Activated naive CD8-positive, alpha-beta T cell treated with anti-CD3 and anti-CD28 coated beads for 36 hours (primary cell): ENCODE results near the gene HS3ST3B1. TPM values are rescaled to one million over a fixed set of nuclear protein-coding genes. Genes with fewer than 3 reads are reported as not detected.
A peak's percentile ranks its signal among the peaks of the same experiment; 100 is the strongest.

ENCODE experiments used
- DNase-seq: peaks from one replicate; pipeline ENCODE4 v3.0.0; 2021
- H3K27ac Mint-ChIP-seq: one replicate; pipeline ENCODE4 v1.8.0; 2022; ENCODE audit warnings: mild to moderate bottlenecking, moderate library complexity, mixed read lengths
- H3K27me3 Mint-ChIP-seq: one replicate; pipeline ENCODE4 v1.8.0; 2022; ENCODE audit warnings: mild to moderate bottlenecking, mixed read lengths
- H3K36me3 Mint-ChIP-seq: one replicate; pipeline ENCODE4 v1.8.0; 2021; ENCODE audit warnings: mild to moderate bottlenecking, mixed read lengths
- H3K4me1 Mint-ChIP-seq: one replicate; pipeline ENCODE4 v1.8.0; 2021; ENCODE audit warnings: mixed read lengths
- H3K4me3 Mint-ChIP-seq: one replicate; pipeline ENCODE4 v1.8.0; 2022; ENCODE audit warnings: mild to moderate bottlenecking, moderate library complexity, mixed read lengths
- H3K9me3 Mint-ChIP-seq: one replicate; pipeline ENCODE4 v1.8.0; 2022; ENCODE audit warnings: mixed read lengths
- total RNA-seq, 2 experiments: library from RNA; stranded (reverse); gene quantifications; one replicate each; pipeline ENCODE4 v1.2.3, GENCODE V29; 2021

Gene HS3ST3B1
- total RNA-seq, 2 experiments from 2014 or later: 5.8 to 5.9 TPM

- H3K4me3 Mint-ChIP-seq: peak overlapping the region; percentile 88
- H3K27me3 Mint-ChIP-seq: peaks cover 55% of the 10 kb centered on the region
- H3K27ac Mint-ChIP-seq: no peak overlapping the region
- no peaks in the 10 kb centered on the region for H3K9me3 Mint-ChIP-seq
- peaks cover 4% of the 10 kb centered on the region for H3K36me3 Mint-ChIP-seq
- H3K4me1 Mint-ChIP-seq: peaks cover 50% of the 10 kb centered on the region
- DNase-seq: no peak
Measured at GRCh38 chr17:14298947-14299279, 2.0 kb upstream of the HS3ST3B1 start.

GRCh38 chr17:14299280-14300141 is 1.4 kb upstream of the HS3ST3B1 start:
- H3K9me3 Mint-ChIP-seq: no peaks in the 10 kb centered on the region
- DNase-seq: peak; percentile 45
- H3K36me3 Mint-ChIP-seq: peaks cover 4% of the 10 kb centered on the region
- H3K4me1 Mint-ChIP-seq: peaks cover 52% of the 10 kb centered on the region
- peaks cover 49% of the 10 kb centered on the region for H3K27me3 Mint-ChIP-seq
- H3K4me3 Mint-ChIP-seq: peak overlapping the region; percentile 88
- peak overlapping the region; percentile 73 for H3K27ac Mint-ChIP-seq

- Mint-ChIP-seq H3K9me3 (no peaks in the 10 kb centered on the region), H3K27me3 (peaks cover 29% of the 10 kb centered on the region), H3K4me1 (peaks cover 61% of the 10 kb centered on the region), H3K36me3 (peaks cover 8% of the 10 kb centered on the region), H3K27ac (peak overlapping the region; percentile 92), H3K4me3 (peak overlapping the region; percentile 88)
- peak; percentile 47 for DNase-seq
Measured at GRCh38 chr17:14301279-14302090, 604 bp downstream of the HS3ST3B1 start.

GRCh38 chr17:14302091-14302430 is 1.2 kb downstream of the HS3ST3B1 start:
- peak; percentile 62 for DNase-seq
- Mint-ChIP-seq H3K27ac (peak overlapping the region; percentile 92), H3K4me3 (peak overlapping the region; percentile 88), H3K4me1 (peaks cover 61% of the 10 kb centered on the region), H3K27me3 (peaks cover 25% of the 10 kb centered on the region), H3K36me3 (peaks cover 8% of the 10 kb centered on the region), H3K9me3 (no peaks in the 10 kb centered on the region)

GRCh38 chr17:14302431-14303099 is 1.7 kb downstream of the HS3ST3B1 start:
- H3K9me3 Mint-ChIP-seq: no peaks in the 10 kb centered on the region
- H3K27me3 Mint-ChIP-seq: peaks cover 23% of the 10 kb centered on the region
- DNase-seq: peak; percentile 89
- peaks cover 8% of the 10 kb centered on the region for H3K36me3 Mint-ChIP-seq
- peak overlapping the region; percentile 92 for H3K27ac Mint-ChIP-seq
- peak overlapping the region; percentile 88 for H3K4me3 Mint-ChIP-seq
- H3K4me1 Mint-ChIP-seq: peaks cover 64% of the 10 kb centered on the region

GRCh38 chr17:14303343-14304221 is 2.7 kb downstream of the HS3ST3B1 start:
- no peaks in the 10 kb centered on the region for H3K9me3 Mint-ChIP-seq
- peak overlapping the region; percentile 85 for H3K4me3 Mint-ChIP-seq
- DNase-seq: peak; percentile 31
- H3K36me3 Mint-ChIP-seq: peaks cover 8% of the 10 kb centered on the region
- H3K27ac Mint-ChIP-seq: peak overlapping the region; percentile 84
- H3K4me1 Mint-ChIP-seq: peaks cover 63% of the 10 kb centered on the region
- peaks cover 13% of the 10 kb centered on the region for H3K27me3 Mint-ChIP-seq

GRCh38 chr17:14304222-14304772 is 3.4 kb downstream of the HS3ST3B1 start:
- Mint-ChIP-seq H3K4me3 (peak overlapping the region; percentile 49), H3K4me1 (peaks cover 58% of the 10 kb centered on the region), H3K36me3 (peaks cover 8% of the 10 kb centered on the region), H3K27me3 (peaks cover 6% of the 10 kb centered on the region), H3K9me3 (no peaks in the 10 kb centered on the region), H3K27ac (peak overlapping the region; percentile 38)
- DNase-seq: no peak

GRCh38 chr17:14304773-14305517 is 4.1 kb downstream of the HS3ST3B1 start:
- peak overlapping the region; percentile 49 for H3K4me3 Mint-ChIP-seq
- H3K27ac Mint-ChIP-seq: peak overlapping the region; percentile 38
- H3K9me3 Mint-ChIP-seq: no peaks in the 10 kb centered on the region
- H3K27me3 Mint-ChIP-seq: no peaks in the 10 kb centered on the region
- DNase-seq: no peak
- peaks cover 8% of the 10 kb centered on the region for H3K36me3 Mint-ChIP-seq
- peaks cover 53% of the 10 kb centered on the region for H3K4me1 Mint-ChIP-seq

- Mint-ChIP-seq H3K4me1 (peaks cover 55% of the 10 kb centered on the region), H3K4me3 (no peak overlapping the region), H3K27ac (peak overlapping the region; percentile 39), H3K27me3 (no peaks in the 10 kb centered on the region), H3K36me3 (peaks cover 12% of the 10 kb centered on the region), H3K9me3 (no peaks in the 10 kb centered on the region)
- no peak for DNase-seq
Measured at GRCh38 chr17:14305785-14306496, 5.1 kb downstream of the HS3ST3B1 start.

GRCh38 chr17:14306596-14306995 is 5.7 kb downstream of the HS3ST3B1 start:
- Mint-ChIP-seq H3K27me3 (no peaks in the 10 kb centered on the region), H3K9me3 (no peaks in the 10 kb centered on the region), H3K27ac (no peak overlapping the region), H3K4me1 (peaks cover 55% of the 10 kb centered on the region), H3K4me3 (no peak overlapping the region), H3K36me3 (peaks cover 12% of the 10 kb centered on the region)
- DNase-seq: no peak

- Mint-ChIP-seq H3K27ac (peak overlapping the region; percentile 65), H3K27me3 (no peaks in the 10 kb centered on the region), H3K36me3 (peaks cover 12% of the 10 kb centered on the region), H3K4me1 (peaks cover 60% of the 10 kb centered on the region), H3K9me3 (no peaks in the 10 kb centered on the region), H3K4me3 (peak overlapping the region; percentile 37)
- no peak for DNase-seq
Measured at GRCh38 chr17:14307560-14308024, 6.7 kb downstream of the HS3ST3B1 start.

GRCh38 chr17:14308636-14308964 is 7.7 kb downstream of the HS3ST3B1 start:
- peaks cover 55% of the 10 kb centered on the region for H3K4me1 Mint-ChIP-seq
- H3K4me3 Mint-ChIP-seq: peak overlapping the region; percentile 74
- H3K27me3 Mint-ChIP-seq: no peaks in the 10 kb centered on the region
- no peak for DNase-seq
- H3K9me3 Mint-ChIP-seq: no peaks in the 10 kb centered on the region
- peaks cover 16% of the 10 kb centered on the region for H3K36me3 Mint-ChIP-seq
- H3K27ac Mint-ChIP-seq: peak overlapping the region; percentile 80
